AG09319 (cell line): Measurements from ENCODE around the gene LMO2.
"Not testable (repeated sequence)": the region's sequence is repeated elsewhere in the genome, so short reads cannot be mapped to it uniquely, and the experiment has no call there.

ENCODE experiments used
- DNase-seq: peaks from one replicate; pipeline ENCODE4 v3.0.0-alpha.2; 2010; ENCODE audit warnings: low read depth; ENCODE audit errors: extremely low read depth
- TF ChIP-seq, protein P1 (sequence below): IDR thresholded peaks from 2 replicates; pipeline ENCODE4 v1.5.1; 2011; ENCODE audit warnings: low read depth, mild to moderate bottlenecking, inconsistent platforms, low read length, moderate library complexity

LMO2 gene

DNA sequence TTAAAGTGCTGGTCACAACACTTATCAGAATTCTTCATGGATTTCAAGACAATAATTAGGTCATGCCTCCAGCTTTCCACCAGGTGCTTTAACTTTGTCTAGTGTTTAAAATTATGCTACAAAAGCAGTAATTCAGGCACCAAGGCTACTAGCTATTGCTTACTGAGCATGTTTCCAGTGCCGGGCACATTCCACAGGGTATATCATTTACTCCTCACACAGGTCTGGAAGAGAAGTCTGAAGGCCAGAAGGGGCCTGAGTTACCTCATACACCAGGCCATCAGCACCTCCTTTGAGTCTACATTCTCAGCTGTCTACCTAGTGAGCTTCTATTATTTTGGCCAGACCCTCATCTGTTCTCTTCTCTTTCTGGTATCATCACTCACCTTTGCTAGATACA, 41.7 kb upstream of the LMO2 start:
- no peak for DNase-seq
- TF ChIP-seq, protein P1, sequence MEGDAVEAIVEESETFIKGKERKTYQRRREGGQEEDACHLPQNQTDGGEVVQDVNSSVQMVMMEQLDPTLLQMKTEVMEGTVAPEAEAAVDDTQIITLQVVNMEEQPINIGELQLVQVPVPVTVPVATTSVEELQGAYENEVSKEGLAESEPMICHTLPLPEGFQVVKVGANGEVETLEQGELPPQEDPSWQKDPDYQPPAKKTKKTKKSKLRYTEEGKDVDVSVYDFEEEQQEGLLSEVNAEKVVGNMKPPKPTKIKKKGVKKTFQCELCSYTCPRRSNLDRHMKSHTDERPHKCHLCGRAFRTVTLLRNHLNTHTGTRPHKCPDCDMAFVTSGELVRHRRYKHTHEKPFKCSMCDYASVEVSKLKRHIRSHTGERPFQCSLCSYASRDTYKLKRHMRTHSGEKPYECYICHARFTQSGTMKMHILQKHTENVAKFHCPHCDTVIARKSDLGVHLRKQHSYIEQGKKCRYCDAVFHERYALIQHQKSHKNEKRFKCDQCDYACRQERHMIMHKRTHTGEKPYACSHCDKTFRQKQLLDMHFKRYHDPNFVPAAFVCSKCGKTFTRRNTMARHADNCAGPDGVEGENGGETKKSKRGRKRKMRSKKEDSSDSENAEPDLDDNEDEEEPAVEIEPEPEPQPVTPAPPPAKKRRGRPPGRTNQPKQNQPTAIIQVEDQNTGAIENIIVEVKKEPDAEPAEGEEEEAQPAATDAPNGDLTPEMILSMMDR, result no peak

DNA sequence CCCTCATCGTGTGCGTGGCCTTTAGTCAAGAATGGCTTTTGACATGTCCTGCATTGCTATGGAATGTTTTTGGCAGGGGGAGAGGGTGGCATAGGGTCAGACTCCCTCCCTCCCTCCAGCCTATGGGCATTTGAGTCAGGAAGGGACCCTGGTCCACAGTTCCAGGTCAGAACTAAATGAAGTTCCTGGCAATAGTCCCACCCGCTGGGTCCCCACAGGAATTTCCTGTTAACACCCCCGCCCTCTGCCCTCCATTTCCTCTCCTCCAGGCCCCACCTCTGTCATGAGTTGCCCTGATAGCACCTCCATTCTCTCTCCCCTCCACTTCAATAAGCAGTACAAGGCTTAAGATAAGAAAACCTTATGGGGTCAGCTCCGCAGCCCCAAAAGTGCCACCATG, 40.8 kb upstream of the LMO2 start:
- TF ChIP-seq, protein P1, result no peak
- DNase-seq, result no peak

DNA sequence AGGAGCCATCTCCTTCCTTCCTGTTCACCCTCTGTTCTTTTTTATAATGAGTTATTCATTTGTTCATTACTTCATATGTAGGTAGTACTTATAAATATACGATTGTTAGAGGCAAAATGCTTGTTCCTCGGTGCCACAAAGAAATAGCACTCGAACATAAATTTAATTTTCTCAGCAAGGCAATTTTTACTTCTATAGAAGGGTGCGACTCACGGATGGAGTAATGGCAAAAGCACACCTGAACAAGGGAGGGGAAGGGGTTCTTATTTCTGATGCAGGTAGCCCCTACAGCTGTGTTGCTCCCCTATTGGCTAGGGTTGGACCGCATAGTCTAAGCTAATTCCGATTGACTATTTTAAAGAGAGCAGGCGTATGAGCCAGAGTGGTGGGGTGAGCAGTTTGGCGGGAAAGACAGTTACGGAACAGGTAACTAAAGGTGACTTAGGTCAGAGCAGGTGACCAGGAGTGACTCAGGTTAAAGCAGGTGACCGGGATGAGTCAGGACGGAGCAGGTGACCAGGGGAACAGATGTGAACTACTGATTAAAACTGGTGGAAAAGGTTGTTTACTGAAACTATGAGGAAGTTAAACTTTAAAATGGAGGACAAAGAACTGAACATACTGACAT, 40.0 kb upstream of the LMO2 start:
- DNase-seq, result not testable (repeated sequence)

DNA sequence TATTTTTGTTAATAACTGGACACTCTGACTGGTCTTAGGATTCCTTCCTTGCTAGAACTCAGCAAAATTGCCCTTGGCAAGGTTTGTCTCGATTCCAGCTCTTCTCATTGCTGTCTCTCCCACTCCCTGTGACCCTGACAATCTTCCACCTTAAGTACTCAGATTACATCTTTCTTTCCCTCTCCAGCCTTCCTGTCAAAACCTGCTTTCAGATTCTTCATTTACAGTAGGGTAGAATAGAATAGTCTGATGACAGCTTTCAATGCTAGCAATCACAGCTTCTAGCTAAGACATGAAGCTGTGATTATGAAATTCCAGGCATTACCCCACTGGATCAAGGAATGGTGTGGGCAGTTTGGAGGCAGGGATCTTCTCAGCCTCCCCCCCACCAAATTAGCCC, 39.2 kb upstream of the LMO2 start:
- TF ChIP-seq, protein P1, result no peak
- no peak for DNase-seq

DNA sequence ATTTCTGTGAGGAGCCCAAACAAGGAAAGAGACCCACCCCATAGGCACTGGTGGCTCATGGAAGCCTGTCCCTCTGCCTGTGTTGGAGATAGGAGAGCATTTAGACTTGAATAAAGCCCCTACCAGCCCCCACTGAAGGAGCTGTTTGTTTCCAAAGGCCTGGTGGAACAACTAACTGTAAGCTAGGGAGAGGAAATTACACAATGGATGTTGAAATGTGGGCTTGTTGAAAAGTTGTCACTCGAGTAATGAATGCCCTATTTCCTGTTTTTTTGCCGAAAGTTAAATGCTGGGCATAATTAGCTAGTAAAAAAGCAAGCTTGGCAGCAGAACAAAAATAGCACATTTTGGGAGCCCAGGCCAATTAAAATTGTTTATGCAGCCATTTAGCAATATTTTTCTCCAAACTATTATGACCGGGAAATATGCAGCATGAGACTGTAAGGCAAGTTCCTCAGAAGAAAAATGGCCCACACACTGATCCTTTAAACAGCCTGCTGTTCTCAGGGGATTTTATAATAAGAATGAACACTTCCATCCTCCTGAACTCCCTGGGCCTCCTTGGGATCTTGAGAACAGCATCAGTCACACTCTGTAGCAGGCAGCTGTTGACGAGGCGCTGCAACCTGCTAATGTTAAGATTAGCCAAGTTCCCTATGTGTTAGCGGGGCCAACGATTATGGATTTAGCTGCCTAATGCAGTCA, 38.6 kb upstream of the LMO2 start:
- no peak for DNase-seq
- TF ChIP-seq, protein P1, result no peak

DNA sequence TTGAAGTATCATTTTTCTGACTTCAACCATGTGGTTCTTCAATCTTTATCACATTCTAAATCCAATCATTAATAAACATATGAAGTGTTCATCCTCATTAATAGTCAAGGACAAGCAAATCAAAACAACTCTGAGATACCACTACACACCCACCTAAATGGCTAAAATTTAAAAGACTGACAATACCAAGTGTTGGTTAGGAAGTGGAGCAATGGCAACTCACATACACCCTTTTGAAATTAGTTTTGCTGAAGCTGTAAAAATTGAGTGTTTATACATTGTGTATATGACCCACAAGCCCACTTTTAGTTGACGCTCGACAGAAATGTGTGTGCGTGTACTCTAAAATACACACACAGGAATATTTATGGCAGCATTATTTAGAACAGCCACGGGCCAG, 36.7 kb upstream of the LMO2 start:
- TF ChIP-seq, protein P1, result no peak
- DNase-seq, result no peak

DNA sequence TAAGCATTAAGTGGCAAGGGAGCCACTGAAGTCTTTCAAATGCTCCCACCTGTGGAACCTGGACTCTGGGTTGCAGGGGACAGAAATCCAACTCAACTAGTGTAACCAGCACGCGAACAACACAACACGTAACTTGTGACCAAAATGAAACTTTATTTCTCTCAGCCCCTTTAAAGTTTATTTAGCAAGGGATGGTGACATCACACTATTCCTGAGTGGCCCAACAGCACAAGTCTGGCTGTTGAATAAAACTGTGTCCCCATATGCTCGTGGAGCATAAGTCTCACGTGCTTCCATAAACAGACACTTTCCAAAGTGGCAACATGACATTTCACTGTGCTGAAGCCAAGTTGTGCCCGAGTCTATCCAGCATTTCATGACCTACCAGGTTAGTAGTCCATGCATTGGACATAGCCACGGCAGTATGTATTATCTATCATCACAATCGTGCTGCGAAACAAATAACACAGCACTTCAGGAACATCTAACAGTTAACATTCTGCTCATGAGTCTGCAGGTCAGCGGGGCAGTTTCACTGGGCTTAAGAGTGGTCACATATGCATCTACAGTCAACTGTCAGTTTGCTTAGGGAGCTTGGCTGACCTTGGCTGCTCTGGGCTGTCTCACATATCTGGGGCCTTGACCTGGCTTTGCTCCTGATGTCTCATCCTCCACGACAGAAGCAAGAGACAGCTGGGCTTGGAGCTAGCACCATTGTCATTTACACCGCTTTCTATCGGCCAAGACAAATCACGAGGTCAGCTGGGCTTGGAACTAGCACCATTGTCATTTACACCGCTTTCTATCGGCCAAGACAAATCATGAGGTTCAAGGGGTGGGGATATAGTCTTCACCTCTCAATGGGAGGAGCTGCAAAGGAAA, 35.0 kb upstream of the LMO2 start:
- DNase-seq, result no peak
- TF ChIP-seq, protein P1, result no peak
